HEK293 (cell line): ENCODE results near the gene IGSF3.

Source experiments
- CTCF ChIA-PET: fragments of 350-600 bp; formaldehyde crosslinking; extraction: SDS; loops from one replicate; lab custom pipeline; 2021; ENCODE audit warnings: antibody characterized with exemption; lab: Yijun Ruan, JAX
- POLR2A ChIA-PET: fragments of 300-600 bp; formaldehyde crosslinking; extraction: SDS; loops from one replicate; lab custom pipeline; 2020; ENCODE audit warnings: antibody characterized with exemption, inconsistent platforms; lab: Yijun Ruan, JAX
- H3K27ac ChIP-seq: fragments of 200-500 bp; sonication (Bioruptor generic); 2 replicates; pipeline ENCODE4 v1.5.1; 2014; ENCODE audit warnings: low read depth, low read length, control low read depth, inconsistent platforms; ENCODE audit errors: extremely low read depth
- H3K36me3 ChIP-seq, 2 experiments: fragments of 200-500 bp in 1 of 2; sonication (Bioruptor generic) in 1 of 2; 1 replicate in 1 of 2; 2 replicates in 1 of 2; pipeline ENCODE4 v1.5.1; 2014 to 2017; ENCODE audit warnings: inconsistent platforms in 2 of 2, low read length in 2 of 2; ENCODE audit not compliant: control insufficient read depth in 2 of 2, insufficient read depth in 1 of 2
- H3K4me1 ChIP-seq: fragments of 200-500 bp; sonication (Bioruptor generic); 2 replicates; pipeline ENCODE4 v1.5.1; 2014; ENCODE audit warnings: mild to moderate bottlenecking, low read length, inconsistent platforms; ENCODE audit not compliant: control insufficient read depth, insufficient read depth
- H3K4me3 ChIP-seq: 2 replicates; pipeline ENCODE4 v1.5.1; 2011; ENCODE audit warnings: low read depth, mild to moderate bottlenecking, control low read depth, low read length, moderate library complexity
- H3K9me3 ChIP-seq: fragments of 200-500 bp; sonication (Bioruptor generic); 2 replicates; pipeline ENCODE4 v1.5.1; 2014; ENCODE audit warnings: low read depth, low read length, inconsistent platforms; ENCODE audit not compliant: control insufficient read depth, insufficient read depth
- FEZF1 ChIP-seq: fragments of 450-650 bp; formaldehyde crosslinking; IDR thresholded peaks from 2 replicates; pipeline ENCODE4 v1.5.1; 2016; ENCODE audit warnings: missing biosample characterization, missing genetic modification characterization
- HOXA7 ChIP-seq: sonication (generic); formaldehyde crosslinking; IDR thresholded peaks from 2 replicates; pipeline ENCODE4 v1.8.1; 2022; ENCODE audit warnings: missing genetic modification reagents, borderline replicate concordance
- IKZF3 ChIP-seq: fragments of 450-650 bp; IDR thresholded peaks from 2 replicates; pipeline ENCODE4 v1.5.0; 2018; ENCODE audit warnings: missing biosample characterization, mild to moderate bottlenecking, missing genetic modification characterization, moderate library complexity
- PBX3 ChIP-seq: sonication (generic); formaldehyde crosslinking; IDR thresholded peaks from 2 replicates; pipeline ENCODE4 v1.8.1; 2022; ENCODE audit warnings: mild to moderate bottlenecking, moderate library complexity, missing genetic modification reagents
- ZBTB26 ChIP-seq: fragments of 450-650 bp; formaldehyde crosslinking; optimal IDR thresholded peaks from 2 replicates; pipeline ENCODE3; 2016; ENCODE audit warnings: missing biosample characterization, mild to moderate bottlenecking, missing genetic modification characterization
- ZEB2 ChIP-seq: fragments of 450-650 bp; formaldehyde crosslinking; IDR thresholded peaks from 2 replicates; pipeline ENCODE4 v1.5.1; 2016; ENCODE audit warnings: missing biosample characterization, missing genetic modification characterization
- ZNF133 ChIP-seq: fragments of 450-650 bp; formaldehyde crosslinking; IDR thresholded peaks from 2 replicates; pipeline ENCODE4 v1.5.1; 2016; ENCODE audit warnings: missing biosample characterization, missing genetic modification characterization
- ZNF140 ChIP-seq: fragments of 450-650 bp; formaldehyde crosslinking; IDR thresholded peaks from 2 replicates; pipeline ENCODE4 v1.5.1; 2016; ENCODE audit warnings: missing biosample characterization, missing genetic modification characterization
- ZNF148 ChIP-seq: fragments of 450-650 bp; formaldehyde crosslinking; IDR thresholded peaks from 2 replicates; pipeline ENCODE4 v1.5.0; 2017; ENCODE audit warnings: missing biosample characterization, missing genetic modification characterization, borderline replicate concordance
- ZNF324 ChIP-seq: fragments of 450-650 bp; formaldehyde crosslinking; IDR thresholded peaks from 2 replicates; pipeline ENCODE4 v1.5.1; 2016; ENCODE audit warnings: missing biosample characterization, missing genetic modification characterization
- ZNF341 ChIP-seq: fragments of 450-650 bp; formaldehyde crosslinking; IDR thresholded peaks from 2 replicates; pipeline ENCODE4; 2016; ENCODE audit warnings: low read depth, missing biosample characterization, missing genetic modification characterization
- ZNF362 ChIP-seq: fragments of 450-650 bp; formaldehyde crosslinking; IDR thresholded peaks from 2 replicates; pipeline ENCODE4 v1.5.1; 2016; ENCODE audit warnings: missing biosample characterization, missing genetic modification characterization
- ZNF366 ChIP-seq: fragments of 450-650 bp; formaldehyde crosslinking; conservative IDR thresholded peaks from 2 replicates; pipeline ENCODE4 v1.5.1; 2016; ENCODE audit warnings: missing biosample characterization, missing genetic modification characterization
- ZNF391 ChIP-seq: fragments of 450-650 bp; formaldehyde crosslinking; IDR thresholded peaks from 2 replicates; pipeline ENCODE4 v1.5.1; 2016; ENCODE audit warnings: low read depth, missing biosample characterization, missing genetic modification characterization, borderline replicate concordance
- ZNF423 ChIP-seq: fragments of 450-650 bp; formaldehyde crosslinking; IDR thresholded peaks from 2 replicates; pipeline ENCODE4 v1.5.1; 2016; ENCODE audit warnings: missing biosample characterization, missing genetic modification characterization
- ZNF544 ChIP-seq: fragments of 450-650 bp; formaldehyde crosslinking; IDR thresholded peaks from 2 replicates; pipeline ENCODE4 v1.5.0; 2017; ENCODE audit warnings: missing biosample characterization, missing genetic modification characterization
- ZNF560 ChIP-seq: fragments of 450-650 bp; formaldehyde crosslinking; IDR thresholded peaks from 2 replicates; pipeline ENCODE4 v1.5.1; 2017; ENCODE audit warnings: missing biosample characterization, missing genetic modification characterization, borderline replicate concordance
- ZNF596 ChIP-seq: fragments of 450-650 bp; IDR thresholded peaks from 2 replicates; pipeline ENCODE4 v1.5.0; 2018; ENCODE audit warnings: missing biosample characterization, mild to moderate bottlenecking, missing genetic modification characterization, moderate library complexity
- ZNF629 ChIP-seq: fragments of 450-650 bp; formaldehyde crosslinking; IDR thresholded peaks from 2 replicates; pipeline ENCODE4 v1.5.1; 2017; ENCODE audit warnings: missing biosample characterization, missing genetic modification characterization
- ZNF768 ChIP-seq: fragments of 450-650 bp; formaldehyde crosslinking; IDR thresholded peaks from 2 replicates; pipeline ENCODE4 v1.5.1; 2018; ENCODE audit warnings: missing biosample characterization, mild to moderate bottlenecking, missing genetic modification characterization
- ZNF791 ChIP-seq: fragments of 450-650 bp; formaldehyde crosslinking; IDR thresholded peaks from 2 replicates; pipeline ENCODE4 v1.5.1; 2016; ENCODE audit warnings: missing biosample characterization, missing genetic modification characterization

IGSF3 gene

GRCh38 chr1:116674011-116674531 lies 6.5 kb upstream of the IGSF3 start:
- TF ChIP-seq ZNF324 (tag by site-specific recombination) (no peak), ZNF560 (no peak), ZNF148 (no peak), ZNF791 (no peak), ZNF341 (peak; percentile 73), ZNF768 (tag by site-specific recombination) (no peak), ZBTB26 (tag by site-specific recombination) (no peak)
- POLR2A ChIA-PET = no interaction called here
- H3K36me3 ChIP-seq = no peaks in the 10 kb centered on the region
- H3K4me3 ChIP-seq = no peak overlapping the region
- H3K9me3 ChIP-seq = no peaks in the 10 kb centered on the region
- no peaks in the 10 kb centered on the region for H3K4me1 ChIP-seq
- CTCF ChIA-PET = interaction anchor here (0.7 to 3.1 kb wide), 7 partner anchors 12 to 448 kb away, joined by 3 to 59 read pairs (median 6); partner anchors contain the start of gene CD58
- no peak overlapping the region for H3K27ac ChIP-seq

GRCh38 chr1:116671912-116672311 lies 4.4 kb upstream of the IGSF3 start:
- Histone ChIP-seq H3K4me1 (no peaks in the 10 kb centered on the region), H3K9me3 (no peaks in the 10 kb centered on the region), H3K27ac (no peak overlapping the region), H3K4me3 (no peak overlapping the region), H3K36me3 (no peaks in the 10 kb centered on the region)
- CTCF ChIA-PET = interaction anchor here (0.6 to 3.1 kb wide), 22 partner anchors 9 to 184 kb away, joined by 3 to 59 read pairs (median 5); partner anchors contain the start of gene CD58
- POLR2A ChIA-PET = interaction anchor here (0.7 to 1.2 kb wide), 2 partner anchors 97 to 158 kb away, joined by 3 to 5 read pairs; no protein-coding TSS in a partner anchor
- TF ChIP-seq ZNF391 (tag by site-specific recombination) (no peak), ZNF362 (no peak), FEZF1 (tag by site-specific recombination) (peak; percentile 12; the same call in 1 of the 2 replicates), ZNF133 (tag by site-specific recombination) (no peak), ZNF341 (no peak), ZNF560 (no peak)

- Histone ChIP-seq H3K36me3 (no peaks in the 10 kb centered on the region), H3K9me3 (no peaks in the 10 kb centered on the region), H3K4me3 (no peak overlapping the region), H3K27ac (no peak overlapping the region), H3K4me1 (peaks cover 3% of the 10 kb centered on the region; the same call in 1 of the 2 replicates)
- TF ChIP-seq ZNF366 (tag by site-specific recombination) (peak; percentile 98), PBX3 (CRISPR knock-in tag) (no peak), IKZF3 (tag by site-specific recombination) (no peak), ZNF596 (tag by site-specific recombination) (peak; percentile 76), ZNF629 (no peak), ZNF544 (no peak), ZEB2 (tag by site-specific recombination) (no peak), ZNF140 (tag by site-specific recombination) (no peak), HOXA7 (no peak), ZNF423 (tag by site-specific recombination) (no peak)
- CTCF ChIA-PET = interaction anchor here (0.6 to 3.1 kb wide), 14 partner anchors 9 to 533 kb away, joined by 3 to 59 read pairs (median 3); partner anchors contain the start of gene CD58
- POLR2A ChIA-PET = interaction anchor here (0.7 kb wide), 1 partner anchor 159 kb away, joined by 5 read pairs; no protein-coding TSS in a partner anchor
Observed at GRCh38 chr1:116671072-116671760, 3.7 kb upstream of the IGSF3 start.
